Type B pancreatic cell (in vitro differentiated cells): ENCODE measurements around the gene C16orf86. TPM values are rescaled to one million over a fixed set of nuclear protein-coding genes. Genes with fewer than 3 reads are reported as not detected.

Source experiments
- DNase-seq: peaks from one replicate; pipeline ENCODE4 v3.0.0; 2021; ENCODE audit warnings: mixed read lengths; ENCODE audit not compliant: unreplicated experiment; ENCODE audit errors: extremely low spot score
- H3K27ac Mint-ChIP-seq: 2 replicates; pipeline ENCODE4 v1.8.0; 2021; ENCODE audit warnings: mild to moderate bottlenecking, mixed read lengths
- H3K27me3 Mint-ChIP-seq: 2 replicates; pipeline ENCODE4 v1.8.0; 2021; ENCODE audit warnings: mixed read lengths
- H3K36me3 Mint-ChIP-seq: 2 replicates; pipeline ENCODE4 v1.8.0; 2021; ENCODE audit warnings: mixed read lengths
- H3K4me1 Mint-ChIP-seq: one replicate; pipeline ENCODE4 v1.8.0; 2021; ENCODE audit warnings: mixed read lengths; ENCODE audit not compliant: unreplicated experiment
- H3K4me3 Mint-ChIP-seq: 2 replicates; pipeline ENCODE4 v1.8.0; 2021; ENCODE audit warnings: mild to moderate bottlenecking, mixed read lengths
- H3K9me3 Mint-ChIP-seq: 2 replicates; pipeline ENCODE4 v1.8.0; 2021; ENCODE audit warnings: mixed read lengths
- CTCF ChIP-seq: fragments of 200-600 bp; sonication (generic); conservative IDR thresholded peaks from 2 replicates; pipeline ENCODE4 v1.5.0; 2021; ENCODE audit warnings: antibody characterized with exemption, mild to moderate bottlenecking
- total RNA-seq: library from RNA; stranded (reverse); gene quantifications from 2 replicates; pipeline ENCODE4 v1.2.1, GENCODE V29; 2021; ENCODE audit warnings: low replicate concordance

The C16orf86 gene
- total RNA-seq, 1 donor from 2014 or later: 2.8 TPM

DNA sequence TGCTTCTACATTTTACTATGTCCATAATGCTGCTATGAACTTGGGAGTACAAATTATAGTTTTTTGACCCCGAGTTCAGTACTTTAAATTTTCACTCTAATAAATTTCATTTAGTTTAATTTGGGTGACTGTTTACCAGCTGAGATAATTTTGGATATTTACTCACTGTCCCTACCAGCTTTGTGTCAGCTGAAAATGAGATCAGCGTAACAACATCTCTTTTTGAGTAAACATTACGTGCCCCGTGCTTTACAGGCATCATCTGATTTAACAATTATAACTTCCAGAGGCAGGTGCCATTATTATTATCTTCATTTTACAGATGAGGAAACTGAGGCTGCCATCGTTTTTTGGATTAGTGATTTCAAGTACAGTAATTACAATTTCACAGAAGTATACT lies 37.5 kb downstream of the C16orf86 start:
- TF ChIP-seq CTCF: no peak
- DNase-seq: no peak
- Mint-ChIP-seq H3K4me3 (no peak overlapping the region), H3K27me3 (no peaks in the 10 kb centered on the region), H3K4me1 (peaks cover 10% of the 10 kb centered on the region), H3K36me3 (peaks cover 9% of the 10 kb centered on the region), H3K9me3 (no peaks in the 10 kb centered on the region), H3K27ac (peak overlapping the region; percentile 86)

GRCh38 chr16:67707210-67707609 lies 40.6 kb downstream of the C16orf86 start:
- peaks cover 9% of the 10 kb centered on the region for H3K36me3 Mint-ChIP-seq
- DNase-seq: no peak
- H3K9me3 Mint-ChIP-seq: no peaks in the 10 kb centered on the region
- H3K27me3 Mint-ChIP-seq: no peaks in the 10 kb centered on the region
- peaks cover 18% of the 10 kb centered on the region for H3K4me1 Mint-ChIP-seq
- no peak overlapping the region for H3K4me3 Mint-ChIP-seq
- no peak overlapping the region for H3K27ac Mint-ChIP-seq
- no peak for TF ChIP-seq CTCF

GRCh38 chr16:67707790-67708189 lies 41.2 kb downstream of the C16orf86 start:
- no peak for TF ChIP-seq CTCF
- no peak overlapping the region for H3K27ac Mint-ChIP-seq
- no peaks in the 10 kb centered on the region for H3K27me3 Mint-ChIP-seq

GRCh38 chr16:67708368-67708771 lies 41.8 kb downstream of the C16orf86 start:
- H3K9me3 Mint-ChIP-seq: no peaks in the 10 kb centered on the region
- H3K4me3 Mint-ChIP-seq: no peak overlapping the region
- no peaks in the 10 kb centered on the region for H3K27me3 Mint-ChIP-seq
- DNase-seq: no peak
- peaks cover 9% of the 10 kb centered on the region for H3K36me3 Mint-ChIP-seq
- TF ChIP-seq CTCF: no peak
- H3K27ac Mint-ChIP-seq: peak overlapping the region; percentile 28
- H3K4me1 Mint-ChIP-seq: peaks cover 17% of the 10 kb centered on the region

More at GRCh38 chr16:67707790-67708189, 41.2 kb downstream of the C16orf86 start:
- Mint-ChIP-seq H3K4me3 (no peak overlapping the region), H3K36me3 (peaks cover 9% of the 10 kb centered on the region), H3K9me3 (no peaks in the 10 kb centered on the region), H3K4me1 (peaks cover 18% of the 10 kb centered on the region)
- no peak for DNase-seq

DNA sequence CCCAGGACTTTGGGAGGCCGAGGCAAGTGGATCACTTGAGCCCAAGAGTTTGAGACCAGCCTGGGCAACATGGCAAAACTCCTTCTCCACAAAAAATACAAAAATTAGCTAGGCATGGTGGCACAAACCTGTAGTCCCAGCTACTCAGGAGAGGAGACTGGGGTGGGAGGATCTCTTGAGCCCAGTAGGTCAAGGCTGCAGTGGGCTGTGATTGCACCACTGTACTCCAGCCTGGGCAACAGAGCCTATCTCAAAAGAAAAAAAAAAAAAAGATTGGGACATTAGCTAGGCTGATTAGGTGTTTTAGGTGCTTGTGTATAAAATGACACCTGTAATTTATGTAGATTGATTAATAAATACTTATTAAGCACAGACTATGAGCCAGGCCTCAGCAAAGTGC lies 42.4 kb downstream of the C16orf86 start:
- H3K4me3 Mint-ChIP-seq: no peak overlapping the region
- no peak for DNase-seq
- peaks cover 12% of the 10 kb centered on the region for H3K4me1 Mint-ChIP-seq
- peaks cover 9% of the 10 kb centered on the region for H3K36me3 Mint-ChIP-seq
- H3K27me3 Mint-ChIP-seq: no peaks in the 10 kb centered on the region
- H3K27ac Mint-ChIP-seq: no peak overlapping the region
- TF ChIP-seq CTCF: no peak
- no peaks in the 10 kb centered on the region for H3K9me3 Mint-ChIP-seq

- peaks cover 9% of the 10 kb centered on the region for H3K36me3 Mint-ChIP-seq
- H3K9me3 Mint-ChIP-seq: no peaks in the 10 kb centered on the region
- H3K4me3 Mint-ChIP-seq: no peak overlapping the region
- H3K27me3 Mint-ChIP-seq: no peaks in the 10 kb centered on the region
- TF ChIP-seq CTCF: no peak
- H3K4me1 Mint-ChIP-seq: peaks cover 7% of the 10 kb centered on the region
- no peak for DNase-seq
- no peak overlapping the region for H3K27ac Mint-ChIP-seq
These were observed 44.0 kb downstream of the C16orf86 start for GRCh38 chr16:67710607-67711006.
